IMR-90 (cell line): ENCODE data around the gene ADGRV1. TPM values are rescaled to one million over a fixed set of nuclear protein-coding genes. Genes with fewer than 3 reads are reported as not detected.

ENCODE experiments used
- ATAC-seq: fragments of 200-7000 bp; cut with Tn5 transposase; 2 replicates; pipeline ENCODE4 v1.9.1; 2020; ENCODE audit warnings: low read depth, mild to moderate bottlenecking, moderate library complexity
- BruUV-seq: library from RNA; stranded (reverse); fragments of 400-500 nt; replicated peaks from 2 replicates; lab custom pipeline; 2021; lab: Mats Ljungman, UMichigan
- CTCF ChIA-PET: fragments of 300-600 bp; formaldehyde crosslinking; extraction: SDS; loops from one replicate; lab custom pipeline; 2021; ENCODE audit warnings: antibody characterized with exemption; lab: Yijun Ruan, JAX
- POLR2A ChIA-PET: fragments of 300-600 bp; sonication (Branson Sonifier 250); formaldehyde crosslinking; loops from one replicate; lab custom pipeline; 2022; ENCODE audit warnings: antibody characterized with exemption; ENCODE audit not compliant: unreplicated experiment; lab: Charles Lee
- DNase-seq: peaks from one replicate; pipeline ENCODE4 v3.0.0; 2013
- H2AFZ ChIP-seq: replicated peaks from 2 replicates; pipeline ENCODE3; 2013; ENCODE audit warnings: low read length, mild to moderate bottlenecking; ENCODE audit not compliant: poor library complexity
- H2AK5ac ChIP-seq: 2 replicates; pipeline ENCODE4 v1.6.1; 2013; ENCODE audit warnings: low read depth, low read length, inconsistent platforms
- H2AK9ac ChIP-seq: replicated peaks from 2 replicates; pipeline ENCODE3; 2013; ENCODE audit warnings: mild to moderate bottlenecking, low read depth, low read length, moderate library complexity; ENCODE audit not compliant: poor library complexity
- H2BK120ac ChIP-seq: 2 replicates; pipeline ENCODE4 v1.6.1; 2013; ENCODE audit warnings: low read depth, low read length, inconsistent platforms
- H2BK15ac ChIP-seq: 3 replicates; pipeline ENCODE4 v1.6.1; 2013; ENCODE audit warnings: low read depth, low read length, inconsistent platforms
- H2BK20ac ChIP-seq: 2 replicates; pipeline ENCODE4 v1.6.1; 2013; ENCODE audit warnings: low read depth, mild to moderate bottlenecking, inconsistent platforms, low read length, moderate library complexity
- H2BK5ac ChIP-seq: 2 replicates; pipeline ENCODE4 v1.6.1; 2013; ENCODE audit warnings: mild to moderate bottlenecking, low read depth, low read length, inconsistent platforms; ENCODE audit not compliant: poor library complexity, severe bottlenecking
- H3K14ac ChIP-seq: replicated peaks from 2 replicates; pipeline ENCODE4 v1.6.1; 2013; ENCODE audit warnings: low read depth, low read length, inconsistent platforms
- H3K18ac ChIP-seq: 2 replicates; pipeline ENCODE4 v1.6.1; 2013; ENCODE audit warnings: low read depth, low read length, control low read depth
- H3K23ac ChIP-seq: 2 replicates; pipeline ENCODE4 v1.6.1; 2013; ENCODE audit warnings: low read depth, low read length, inconsistent platforms
- H3K27ac ChIP-seq: 2 replicates; pipeline ENCODE4 v1.5.1; 2013; ENCODE audit warnings: mild to moderate bottlenecking, control low read depth, low read length; ENCODE audit not compliant: insufficient read depth
- H3K27me3 ChIP-seq: 2 replicates; pipeline ENCODE4 v1.6.1; 2013; ENCODE audit warnings: low read length; ENCODE audit not compliant: control insufficient read depth, insufficient read depth
- H3K36me3 ChIP-seq: 2 replicates; pipeline ENCODE4 v1.6.1; 2013; ENCODE audit warnings: low read length, mixed read lengths; ENCODE audit not compliant: control insufficient read depth, insufficient read depth
- H3K4ac ChIP-seq: 2 replicates; pipeline ENCODE4 v1.6.1; 2013; ENCODE audit warnings: low read depth, low read length, inconsistent platforms
- H3K4me1 ChIP-seq: 2 replicates; pipeline ENCODE4 v1.6.1; 2013; ENCODE audit warnings: low read length, mixed read lengths; ENCODE audit not compliant: control insufficient read depth, insufficient read depth
- H3K4me2 ChIP-seq: 2 replicates; pipeline ENCODE4 v1.6.1; 2013; ENCODE audit warnings: low read depth, mild to moderate bottlenecking, control low read depth, low read length, moderate library complexity
- H3K4me3 ChIP-seq: 2 replicates; pipeline ENCODE4 v1.5.1; 2013; ENCODE audit warnings: low read depth, mild to moderate bottlenecking, control low read depth, low read length, moderate library complexity; ENCODE audit not compliant: insufficient read depth
- H3K56ac ChIP-seq: 2 replicates; pipeline ENCODE4 v1.6.1; 2013; ENCODE audit warnings: low read length, inconsistent platforms; ENCODE audit not compliant: insufficient read depth; ENCODE audit errors: extremely low read depth
- H3K79me1 ChIP-seq, 2 experiments: 2 replicates each; pipeline ENCODE4 v1.6.1; 2013; ENCODE audit warnings: low read length in 2 of 2, inconsistent platforms in 1 of 2, low read depth in 1 of 2
- H3K9ac ChIP-seq: 2 replicates; pipeline ENCODE4 v1.6.1; 2013; ENCODE audit warnings: low read depth, low read length, control low read depth
- H3K9me1 ChIP-seq: 2 replicates; pipeline ENCODE4 v1.6.1; 2013; ENCODE audit warnings: low read length, inconsistent platforms; ENCODE audit not compliant: insufficient read depth
- H3K9me3 ChIP-seq: 2 replicates; pipeline ENCODE4 v1.6.1; 2013; ENCODE audit warnings: low read length; ENCODE audit not compliant: control insufficient read depth, insufficient read depth
- H4K20me1 ChIP-seq: 2 replicates; pipeline ENCODE4 v1.6.1; 2013; ENCODE audit warnings: low read length, inconsistent platforms; ENCODE audit not compliant: insufficient read depth
- H4K5ac ChIP-seq: 2 replicates; pipeline ENCODE4 v1.6.1; 2013; ENCODE audit warnings: mild to moderate bottlenecking, low read depth, low read length, control low read depth
- H4K8ac ChIP-seq, 2 experiments: 2 replicates each; pipeline ENCODE4 v1.6.1; 2013; ENCODE audit warnings: low read depth in 2 of 2, low read length in 2 of 2, control low read depth in 1 of 2, inconsistent platforms in 1 of 2
- H4K91ac ChIP-seq: 2 replicates; pipeline ENCODE4 v1.6.1; 2013; ENCODE audit warnings: low read depth, low read length, inconsistent platforms; ENCODE audit not compliant: insufficient read depth
- FOS ChIP-seq: fragments of 150-350 bp; IDR thresholded peaks from 2 replicates; pipeline ENCODE4 v1.6.1; 2016; ENCODE audit warnings: low read depth, low read length
- MAFK ChIP-seq: IDR thresholded peaks from 2 replicates; pipeline ENCODE4 v1.6.1; 2012; ENCODE audit warnings: low read depth, low read length, improper control_type of control experiment
- RAD21 ChIP-seq: IDR thresholded peaks from 2 replicates; pipeline ENCODE4 v1.6.1; 2012; ENCODE audit warnings: low read length, improper control_type of control experiment
- WGBS, 2 experiments: methylation state at CpG; one replicate each; pipeline versions ENCODE4 v1.1.5 to v1.1.7; 2013; ENCODE audit warnings: missing lambda C conversion rate in 2 of 2; ENCODE audit not compliant: insufficient read length in 1 of 2; ENCODE audit errors: extremely low coverage in 2 of 2; 5-methylcytosine and 5-hydroxymethylcytosine counted together
- dilution Hi-C: fragments of 300-500 bp; cut with HindIII; formaldehyde crosslinking; loops from one replicate; pipeline ENCODE4 v1.14.3; 2018; ENCODE audit warnings: low sequenced_read_pairs; ENCODE audit not compliant: unreplicated experiment
- in situ Hi-C: fragments of 300-500 bp; cut with MboI; formaldehyde crosslinking; loops from 3 replicates; pipeline ENCODE4 v1.14.3; 2019; ENCODE audit warnings: low sequenced_read_pairs, inconsistent platforms, mixed read lengths
- intact Hi-C: fragments of 100-400 bp; cut with micrococcal nuclease; formaldehyde crosslinking; loops from 2 replicates; pipeline ENCODE4 v1.10.0; 2022
- polyA plus RNA-seq, 3 experiments: library from polyadenylated mRNA; depleted of rRNA; stranded (reverse); fragments of >200 nt; gene quantifications; 2 replicates each; pipeline ENCODE4 v1.2.3, GENCODE V29; 2012; ENCODE audit warnings: low replicate concordance in 1 of 3
- total RNA-seq: library from RNA; depleted of rRNA; stranded (reverse); fragments of >200 nt; gene quantifications from 2 replicates; pipeline ENCODE4 v1.2.3, GENCODE V29; 2012

ADGRV1 gene
- total and polyA plus RNA-seq, 2 of the 4 experiments (the other 2 are of a cell fraction) = under 0.01 TPM; not detected in 1

GRCh38 chr5:90833753-90834152, 275.2 kb downstream of the ADGRV1 start:
- DNase-seq = no peak
- no TSS peak for BruUV-seq
- no peak overlapping the region for H3K4me3 ChIP-seq

More at GRCh38 chr5:90833753-90834152, 275.2 kb downstream of the ADGRV1 start:
- Histone ChIP-seq H3K9me3 (no peaks in the 10 kb centered on the region), H4K20me1 (no peaks in the 10 kb centered on the region), H4K5ac (no peak overlapping the region), H3K56ac (no peak overlapping the region), H3K18ac (no peak overlapping the region), H3K9me1 (no peaks in the 10 kb centered on the region), H3K4ac (no peak overlapping the region), H2BK20ac (no peak overlapping the region), H4K91ac (no peak overlapping the region), H2BK5ac (no peak overlapping the region), H2AK9ac (no peak overlapping the region), H3K27me3 (no peaks in the 10 kb centered on the region), H3K79me1 (no peaks in the 10 kb centered on the region), H4K8ac (no peak overlapping the region), H2AFZ (no peak overlapping the region), H3K36me3 (no peaks in the 10 kb centered on the region), H3K23ac (no peak overlapping the region), H2BK15ac (no peak overlapping the region), H3K9ac (no peak overlapping the region), H2AK5ac (no peak overlapping the region), H3K14ac (no peak overlapping the region), H3K4me1 (no peaks in the 10 kb centered on the region), H3K4me2 (no peak overlapping the region), H2BK120ac (no peak overlapping the region), H3K27ac (no peak overlapping the region)
- no peak for TF ChIP-seq MAFK
- no peak for TF ChIP-seq FOS
- TF ChIP-seq RAD21 = no peak
- in situ Hi-C loops (no loop called here), dilution Hi-C loops (no loop called here), intact Hi-C loops (no loop called here)
- ChIA-PET CTCF (no interaction called here), POLR2A (no interaction called here)
- WGBS, 2 experiments = no CpG with 5 or more reads among the region's 2 CpGs
- no peak for ATAC-seq
